ENCODE results near the gene MARCKSL1.

GRCh38 chr1:32339363-32339978 lies 3.4 kb upstream of the MARCKSL1 start:
- TF ChIP-seq CTCF (IDR thresholded peaks at IDR 0.05; ENCODE audit: low read depth, low read length, missing input control) (no peak), TAF1 (conservative IDR thresholded peaks at IDR 0.05) (no peak), YY1 (IDR thresholded peaks at IDR 0.05) (no peak), ATF3 (IDR thresholded peaks at IDR 0.05) (no peak), ZBTB33 (IDR thresholded peaks at IDR 0.05) (no peak), RXRA (IDR thresholded peaks at IDR 0.05) (no peak), HNF4G (IDR thresholded peaks at IDR 0.05) (no peak), GABPA (IDR thresholded peaks at IDR 0.05 in 1 of 2, conservative IDR thresholded peaks at IDR 0.05 in 1 of 2) (no peak), EGR1 (IDR thresholded peaks at IDR 0.05; ENCODE audit: low read depth in 2 of 2) (no peak), REST (IDR thresholded peaks at IDR 0.05) (no peak)

All from liver (tissue), 3 donors.